ENCODE data around the gene USP26.
"Not testable (repeated sequence)": the region's sequence is repeated elsewhere in the genome, so short reads cannot be mapped to it uniquely, and the experiment has no call there.

The USP26 gene

DNA sequence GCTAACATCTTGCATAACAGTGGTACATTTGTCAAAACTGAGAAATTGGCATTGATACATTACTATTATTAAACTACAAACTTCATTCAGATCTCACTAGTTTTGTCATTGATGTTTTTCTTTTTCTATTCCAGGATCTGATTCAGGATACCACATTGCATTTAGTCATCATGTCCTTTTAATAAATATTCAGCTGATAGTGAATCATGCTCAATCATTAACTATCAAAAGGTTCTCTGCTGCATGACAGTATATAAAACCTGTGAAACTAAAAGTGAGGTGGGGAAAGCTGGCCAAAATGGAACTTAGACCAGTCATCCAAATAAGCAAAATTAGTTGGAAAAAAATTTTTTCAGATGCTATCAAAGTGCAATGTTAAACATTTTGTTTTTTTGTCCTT is 110.4 kb downstream of the USP26 start:
- no peaks in the 10 kb centered on the region for H3K4me1 ChIP-seq (ENCODE audit: control insufficient read depth, insufficient read depth, low read depth, low read length)
- H2BK15ac ChIP-seq (ENCODE audit: low read depth, poor library complexity, severe bottlenecking) = no peak overlapping the region
- DNase-seq = no peak
- H2AK5ac ChIP-seq (ENCODE audit: low read length, severe bottlenecking) = no peak overlapping the region
- H3K27me3 ChIP-seq (ENCODE audit: control insufficient read depth in 1 of 2, insufficient read depth in 1 of 2, low read length in 2 of 2) = peaks cover 0 to 28% of the 10 kb centered on the region in 2 experiments
- no peak overlapping the region for H3K23ac ChIP-seq (ENCODE audit: low read length in 2 of 2)
- no peak overlapping the region for H3K18ac ChIP-seq (ENCODE audit: low read depth in 1 of 2, low read length in 2 of 2)
- H3K14ac ChIP-seq (ENCODE audit: low read length in 2 of 2) = no peak overlapping the region
- peak overlapping the region; percentile 35 for H3K9ac ChIP-seq (ENCODE audit: low read length)
- H3K36me3 ChIP-seq (ENCODE audit: control insufficient read depth in 1 of 2, insufficient read depth in 2 of 2, low read depth in 1 of 2, low read length in 2 of 2) = no peaks in the 10 kb centered on the region
- no peak overlapping the region for H4K91ac ChIP-seq (ENCODE audit: low read length)
- H2AFZ ChIP-seq (ENCODE audit: low read depth, low read length) = no peak overlapping the region
- H2BK12ac ChIP-seq (ENCODE audit: low read length in 2 of 2) = no peak overlapping the region
- H3K4ac ChIP-seq (ENCODE audit: low read depth in 1 of 2, low read length in 2 of 2) = no peak overlapping the region
- H2BK5ac ChIP-seq (ENCODE audit: low read depth, low read length, poor library complexity, severe bottlenecking) = no peak overlapping the region
- H3K79me1 ChIP-seq (replicated peaks; ENCODE audit: low read length, poor library complexity, severe bottlenecking) = no peaks in the 10 kb centered on the region
- no peak overlapping the region for H3K4me2 ChIP-seq (ENCODE audit: low read length, poor library complexity, severe bottlenecking)
- H3K27ac ChIP-seq (ENCODE audit: low read length, poor library complexity, severe bottlenecking) = no peak overlapping the region
- H3K4me3 ChIP-seq (ENCODE audit: insufficient read depth in 1 of 2, low read depth in 1 of 2, low read length in 2 of 2) = no peak overlapping the region
- no peaks in the 10 kb centered on the region for H3K9me3 ChIP-seq (ENCODE audit: control insufficient read depth, low read length)
- no peak overlapping the region for H2BK120ac ChIP-seq (ENCODE audit: low read depth, low read length)
- H4K8ac ChIP-seq (ENCODE audit: low read length) = no peak overlapping the region

DNA sequence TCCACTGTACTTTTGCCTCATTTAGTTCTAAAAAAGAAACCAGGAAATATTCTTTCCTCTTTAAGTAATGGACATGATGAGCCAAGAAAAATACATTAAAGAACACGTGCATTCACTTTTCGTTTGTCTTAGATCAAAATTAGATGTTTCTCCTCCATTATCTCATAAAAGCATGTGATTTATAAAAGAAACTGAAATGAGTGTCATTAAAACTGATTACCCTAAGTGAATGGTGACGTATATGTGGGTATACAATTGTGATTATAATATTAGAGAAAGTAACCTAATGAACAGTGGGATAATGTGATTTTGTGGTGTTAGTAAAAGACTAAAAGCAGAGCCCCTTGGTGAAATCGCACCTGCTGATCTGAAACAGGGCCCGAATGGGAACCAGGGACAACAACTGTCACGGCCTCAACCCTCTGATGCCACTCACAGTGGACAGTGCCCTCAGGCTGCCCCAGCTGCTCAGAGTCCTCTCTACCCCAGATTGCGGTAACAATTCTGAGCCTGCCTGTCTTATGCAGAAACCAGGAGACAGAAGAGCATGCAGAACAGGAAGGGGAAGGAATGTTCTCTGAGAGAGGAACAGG is 112.8 kb downstream of the USP26 start:
- no peaks in the 10 kb centered on the region for H3K36me3 ChIP-seq (ENCODE audit: control insufficient read depth in 1 of 2, insufficient read depth in 2 of 2, low read depth in 1 of 2, low read length in 2 of 2)
- no peak overlapping the region for H3K27ac ChIP-seq (ENCODE audit: low read length, poor library complexity, severe bottlenecking)
- no peak overlapping the region for H4K8ac ChIP-seq (ENCODE audit: low read length)
- H3K18ac ChIP-seq (ENCODE audit: low read depth in 1 of 2, low read length in 2 of 2) = no peak overlapping the region
- H3K23ac ChIP-seq (ENCODE audit: low read length in 2 of 2) = no peak overlapping the region
- H3K4ac ChIP-seq (ENCODE audit: low read depth in 1 of 2, low read length in 2 of 2) = no peak overlapping the region
- no peak overlapping the region for H2BK12ac ChIP-seq (ENCODE audit: low read length in 2 of 2)
- H2BK5ac ChIP-seq (ENCODE audit: low read depth, low read length, poor library complexity, severe bottlenecking) = no peak overlapping the region
- H3K4me3 ChIP-seq (ENCODE audit: insufficient read depth in 1 of 2, low read depth in 1 of 2, low read length in 2 of 2) = no peak overlapping the region
- DNase-seq = no peak
- H3K9me3 ChIP-seq (ENCODE audit: control insufficient read depth, low read length) = no peaks in the 10 kb centered on the region
- H2AFZ ChIP-seq (ENCODE audit: low read depth, low read length) = no peak overlapping the region
- H3K4me2 ChIP-seq (ENCODE audit: low read length, poor library complexity, severe bottlenecking) = no peak overlapping the region
- no peaks in the 10 kb centered on the region for H3K4me1 ChIP-seq (ENCODE audit: control insufficient read depth, insufficient read depth, low read depth, low read length)
- H2BK120ac ChIP-seq (ENCODE audit: low read depth, low read length) = no peak overlapping the region
- WGBS = 86% methylated on average over 4 of the region's 7 CpGs
- no peak overlapping the region for H3K14ac ChIP-seq (ENCODE audit: low read length in 2 of 2)
- H4K91ac ChIP-seq (ENCODE audit: low read length) = no peak overlapping the region
- no peaks in the 10 kb centered on the region for H3K79me1 ChIP-seq (replicated peaks; ENCODE audit: low read length, poor library complexity, severe bottlenecking)
- peaks cover 0 to 25% of the 10 kb centered on the region in 2 experiments for H3K27me3 ChIP-seq (ENCODE audit: control insufficient read depth in 1 of 2, insufficient read depth in 1 of 2, low read length in 2 of 2)
- no peak overlapping the region for H3K9ac ChIP-seq (ENCODE audit: low read length)
- H2BK15ac ChIP-seq (ENCODE audit: low read depth, poor library complexity, severe bottlenecking) = no peak overlapping the region
- H2AK5ac ChIP-seq (ENCODE audit: low read length, severe bottlenecking) = no peak overlapping the region

DNA sequence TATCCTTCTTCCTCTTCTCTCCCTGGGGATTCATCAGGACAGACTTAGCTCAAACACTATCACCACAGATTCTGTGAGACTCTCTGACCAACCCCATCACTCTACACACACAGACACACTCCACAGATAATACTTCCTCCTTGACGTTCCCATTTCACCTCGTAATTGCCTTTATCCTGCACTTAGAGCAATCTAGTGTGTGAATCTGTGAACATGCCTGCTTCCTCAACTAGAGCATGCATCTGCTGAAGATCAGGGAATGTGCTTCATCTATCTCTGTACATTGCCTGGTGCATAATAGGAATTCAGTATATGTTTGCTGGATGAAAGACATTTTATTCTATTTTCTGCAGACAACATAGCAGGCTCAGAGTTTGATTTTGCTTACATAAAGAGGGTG is 113.4 kb downstream of the USP26 start:
- Histone ChIP-seq H3K36me3 (ENCODE audit: control insufficient read depth in 1 of 2, insufficient read depth in 2 of 2, low read depth in 1 of 2, low read length in 2 of 2) (no peaks in the 10 kb centered on the region), H2BK15ac (ENCODE audit: low read depth, poor library complexity, severe bottlenecking) (no peak overlapping the region), H3K23ac (ENCODE audit: low read length in 2 of 2) (no peak overlapping the region), H3K4me1 (ENCODE audit: control insufficient read depth, insufficient read depth, low read depth, low read length) (no peaks in the 10 kb centered on the region), H3K27ac (ENCODE audit: low read length, poor library complexity, severe bottlenecking) (no peak overlapping the region), H4K91ac (ENCODE audit: low read length) (no peak overlapping the region), H3K79me1 (replicated peaks; ENCODE audit: low read length, poor library complexity, severe bottlenecking) (no peaks in the 10 kb centered on the region), H3K18ac (ENCODE audit: low read depth in 1 of 2, low read length in 2 of 2) (no peak overlapping the region), H3K9me3 (ENCODE audit: control insufficient read depth, low read length) (no peaks in the 10 kb centered on the region), H2BK120ac (ENCODE audit: low read depth, low read length) (no peak overlapping the region), H2BK12ac (ENCODE audit: low read length in 2 of 2) (no peak overlapping the region), H3K27me3 (ENCODE audit: control insufficient read depth in 1 of 2, insufficient read depth in 1 of 2, low read length in 2 of 2) (peaks cover 0 to 27% of the 10 kb centered on the region in 2 experiments), H3K9ac (ENCODE audit: low read length) (no peak overlapping the region), H2AFZ (ENCODE audit: low read depth, low read length) (no peak overlapping the region), H3K14ac (ENCODE audit: low read length in 2 of 2) (no peak overlapping the region), H3K4ac (ENCODE audit: low read depth in 1 of 2, low read length in 2 of 2) (no peak overlapping the region), H3K4me3 (ENCODE audit: insufficient read depth in 1 of 2, low read depth in 1 of 2, low read length in 2 of 2) (no peak overlapping the region), H2AK5ac (ENCODE audit: low read length, severe bottlenecking) (no peak overlapping the region), H3K4me2 (ENCODE audit: low read length, poor library complexity, severe bottlenecking) (no peak overlapping the region), H4K8ac (ENCODE audit: low read length) (no peak overlapping the region), H2BK5ac (ENCODE audit: low read depth, low read length, poor library complexity, severe bottlenecking) (no peak overlapping the region)
- no peak for DNase-seq
- WGBS = 13% methylated on average over 2 of the region's 2 CpGs

DNA sequence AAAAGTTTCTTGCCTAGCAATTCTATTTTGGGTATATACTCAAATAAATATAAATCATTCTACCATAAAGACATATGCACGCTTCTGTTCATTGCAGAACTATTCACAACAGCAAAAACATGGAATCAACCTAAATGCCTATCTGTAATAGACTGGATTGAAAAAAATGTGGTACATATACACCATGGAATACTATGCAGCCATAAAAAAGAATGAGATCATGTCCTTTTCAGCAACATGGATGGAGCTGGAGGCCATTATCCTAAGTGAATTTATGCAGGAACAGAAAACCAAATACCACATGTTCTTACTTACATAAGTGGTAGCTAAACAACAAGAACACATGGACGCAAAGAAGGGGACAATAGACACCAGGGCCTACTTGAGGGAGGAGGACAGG is 116.9 kb downstream of the USP26 start:
- H3K4me1 ChIP-seq (ENCODE audit: control insufficient read depth, insufficient read depth, low read depth, low read length); H2BK120ac ChIP-seq (ENCODE audit: low read depth, low read length); DNase-seq; H3K27ac ChIP-seq (ENCODE audit: low read length, poor library complexity, severe bottlenecking); H3K9ac ChIP-seq (ENCODE audit: low read length); H2BK5ac ChIP-seq (ENCODE audit: low read depth, low read length, poor library complexity, severe bottlenecking); H3K4me2 ChIP-seq (ENCODE audit: low read length, poor library complexity, severe bottlenecking); H3K36me3 ChIP-seq (ENCODE audit: control insufficient read depth in 1 of 2, insufficient read depth in 2 of 2, low read depth in 1 of 2, low read length in 2 of 2); H3K4me3 ChIP-seq (ENCODE audit: insufficient read depth in 1 of 2, low read depth in 1 of 2, low read length in 2 of 2); H2BK12ac ChIP-seq (ENCODE audit: low read length in 2 of 2); H2AK5ac ChIP-seq (ENCODE audit: low read length, severe bottlenecking); H3K9me3 ChIP-seq (ENCODE audit: control insufficient read depth, low read length); H2AFZ ChIP-seq (ENCODE audit: low read depth, low read length); H3K14ac ChIP-seq (ENCODE audit: low read length in 2 of 2); H3K79me1 ChIP-seq (replicated peaks; ENCODE audit: low read length, poor library complexity, severe bottlenecking); H4K91ac ChIP-seq (ENCODE audit: low read length); H3K18ac ChIP-seq (ENCODE audit: low read depth in 1 of 2, low read length in 2 of 2); H2BK15ac ChIP-seq (ENCODE audit: low read depth, poor library complexity, severe bottlenecking); H4K8ac ChIP-seq (ENCODE audit: low read length); H3K23ac ChIP-seq (ENCODE audit: low read length in 2 of 2); H3K4ac ChIP-seq (ENCODE audit: low read depth in 1 of 2, low read length in 2 of 2): not testable (repeated sequence)
- WGBS = no CpG with 5 or more reads among the region's 2 CpGs
- peaks cover 0 to 19% of the 10 kb centered on the region in 2 experiments for H3K27me3 ChIP-seq (ENCODE audit: control insufficient read depth in 1 of 2, insufficient read depth in 1 of 2, low read length in 2 of 2)

Data from mesenchymal stem cell (in vitro differentiated cells and primary cell).